ENCODE measurements around the gene SPTA1.
"Not testable (repeated sequence)": the region's sequence is repeated elsewhere in the genome, so short reads cannot be mapped to it uniquely, and the experiment has no call there.

The SPTA1 gene

DNA sequence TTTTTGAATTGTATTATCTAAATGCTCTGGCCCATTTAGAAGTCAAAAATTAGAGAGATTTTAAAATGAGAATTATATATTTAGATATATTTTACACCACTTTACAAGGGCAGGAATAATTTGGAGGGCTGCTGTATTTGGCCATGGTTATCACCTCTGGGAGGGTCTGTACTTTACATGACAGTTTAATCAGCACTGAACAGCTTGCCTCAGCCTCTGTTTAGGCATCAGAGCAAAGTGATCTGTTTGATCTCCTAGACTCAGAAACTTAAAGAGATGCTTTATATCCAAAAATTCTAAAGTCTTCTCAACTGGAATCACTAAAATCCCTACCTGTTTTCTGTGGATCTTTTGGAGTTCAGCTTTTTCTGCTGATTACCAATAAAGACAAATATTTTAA is 5.4 kb upstream of the SPTA1 start:
- no peak overlapping the region for H2AFZ ChIP-seq (ENCODE audit: low read length)
- no peak for TF ChIP-seq CTCF (IDR thresholded peaks at IDR 0.05; ENCODE audit: low read length)
- no peak for TF ChIP-seq EZH2 (IDR thresholded peaks at IDR 0.05; ENCODE audit: borderline replicate concordance, low read length)
- no peaks in the 10 kb centered on the region for H3F3A ChIP-seq (ENCODE audit: insufficient read depth, low read length)
- H3K27ac ChIP-seq (ENCODE audit: low read depth, low read length, poor library complexity, severe bottlenecking) = no peak overlapping the region
- H3K4me3 ChIP-seq (ENCODE audit: low read depth, low read length, poor library complexity, severe bottlenecking) = no peak overlapping the region
- no peaks in the 10 kb centered on the region for H3K9me2 ChIP-seq (ENCODE audit: low read depth, low read length)
- H3K79me2 ChIP-seq (ENCODE audit: insufficient read depth, low read length) = no peaks in the 10 kb centered on the region
- no peak overlapping the region for H3K4me2 ChIP-seq (ENCODE audit: low read length)
- H3K4me1 ChIP-seq (ENCODE audit: insufficient read depth, low read length, severe bottlenecking) = no peaks in the 10 kb centered on the region
- no peaks in the 10 kb centered on the region for H3K36me3 ChIP-seq (ENCODE audit: insufficient read depth, low read length)
- no peaks in the 10 kb centered on the region for H3K27me3 ChIP-seq (ENCODE audit: insufficient read depth, low read length)
- H3K9ac ChIP-seq (ENCODE audit: low read length) = no peak overlapping the region
- no peaks in the 10 kb centered on the region for H3K9me3 ChIP-seq (ENCODE audit: low read length)
- H4K20me1 ChIP-seq (ENCODE audit: insufficient read depth, low read length) = no peaks in the 10 kb centered on the region

- not testable (repeated sequence) for H3F3A ChIP-seq (ENCODE audit: insufficient read depth, low read length); H3K27ac ChIP-seq (ENCODE audit: low read depth, low read length, poor library complexity, severe bottlenecking)
Observed at GRCh38 chr1:158691149-158691548, 4.6 kb upstream of the SPTA1 start.

GRCh38 chr1:158689875-158690274 is 3.4 kb upstream of the SPTA1 start:
- no peaks in the 10 kb centered on the region for H4K20me1 ChIP-seq (ENCODE audit: insufficient read depth, low read length)
- no peaks in the 10 kb centered on the region for H3K27me3 ChIP-seq (ENCODE audit: insufficient read depth, low read length)
- no peak overlapping the region for H2AFZ ChIP-seq (ENCODE audit: low read length)
- no peak overlapping the region for H3K9ac ChIP-seq (ENCODE audit: low read length)
- H3K4me2 ChIP-seq (ENCODE audit: low read length) = no peak overlapping the region
- no peaks in the 10 kb centered on the region for H3F3A ChIP-seq (ENCODE audit: insufficient read depth, low read length)
- H3K4me3 ChIP-seq (ENCODE audit: low read depth, low read length, poor library complexity, severe bottlenecking) = no peak overlapping the region
- H3K27ac ChIP-seq (ENCODE audit: low read depth, low read length, poor library complexity, severe bottlenecking) = no peak overlapping the region
- no peaks in the 10 kb centered on the region for H3K79me2 ChIP-seq (ENCODE audit: insufficient read depth, low read length)
- no peaks in the 10 kb centered on the region for H3K36me3 ChIP-seq (ENCODE audit: insufficient read depth, low read length)
- H3K9me3 ChIP-seq (ENCODE audit: low read length) = no peaks in the 10 kb centered on the region
- H3K4me1 ChIP-seq (ENCODE audit: insufficient read depth, low read length, severe bottlenecking) = no peaks in the 10 kb centered on the region
- TF ChIP-seq CTCF (IDR thresholded peaks at IDR 0.05; ENCODE audit: low read length) (no peak), EZH2 (IDR thresholded peaks at IDR 0.05; ENCODE audit: borderline replicate concordance, low read length) (no peak)
- H3K9me2 ChIP-seq (ENCODE audit: low read depth, low read length) = no peaks in the 10 kb centered on the region

More at GRCh38 chr1:158691149-158691548, 4.6 kb upstream of the SPTA1 start:
- H3K36me3 ChIP-seq (ENCODE audit: insufficient read depth, low read length); H3K27me3 ChIP-seq (ENCODE audit: insufficient read depth, low read length); H3K4me1 ChIP-seq (ENCODE audit: insufficient read depth, low read length, severe bottlenecking); H3K4me3 ChIP-seq (ENCODE audit: low read depth, low read length, poor library complexity, severe bottlenecking); H4K20me1 ChIP-seq (ENCODE audit: insufficient read depth, low read length); H3K79me2 ChIP-seq (ENCODE audit: insufficient read depth, low read length); H3K9me3 ChIP-seq (ENCODE audit: low read length); H3K9ac ChIP-seq (ENCODE audit: low read length); H3K9me2 ChIP-seq (ENCODE audit: low read depth, low read length); H2AFZ ChIP-seq (ENCODE audit: low read length); H3K4me2 ChIP-seq (ENCODE audit: low read length): not testable (repeated sequence)

DNA sequence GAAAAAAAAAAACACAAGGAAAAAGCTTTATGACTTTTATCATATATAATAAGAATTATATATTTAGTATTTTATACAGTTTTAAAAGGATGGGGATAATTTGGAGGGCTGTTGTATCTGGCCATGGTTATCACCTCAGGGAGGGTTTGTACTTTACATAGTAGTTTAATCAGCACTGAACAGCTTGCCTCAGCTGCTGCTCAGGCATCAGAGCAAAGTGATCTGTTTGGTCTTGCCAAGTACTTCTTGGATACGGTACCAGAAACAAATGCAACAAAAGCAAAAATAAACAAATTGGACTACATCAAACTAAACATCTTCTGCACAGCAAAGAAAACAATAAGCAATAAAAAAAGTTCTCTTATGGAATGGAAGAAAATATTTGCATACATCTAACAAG is 2.6 kb upstream of the SPTA1 start:
- Histone ChIP-seq H3K9ac (ENCODE audit: low read length) (no peak overlapping the region), H3K9me2 (ENCODE audit: low read depth, low read length) (no peaks in the 10 kb centered on the region), H3K4me1 (ENCODE audit: insufficient read depth, low read length, severe bottlenecking) (no peaks in the 10 kb centered on the region), H3K27ac (ENCODE audit: low read depth, low read length, poor library complexity, severe bottlenecking) (no peak overlapping the region), H3K4me3 (ENCODE audit: low read depth, low read length, poor library complexity, severe bottlenecking) (no peak overlapping the region), H3F3A (ENCODE audit: insufficient read depth, low read length) (no peaks in the 10 kb centered on the region), H3K27me3 (ENCODE audit: insufficient read depth, low read length) (no peaks in the 10 kb centered on the region), H2AFZ (ENCODE audit: low read length) (no peak overlapping the region), H4K20me1 (ENCODE audit: insufficient read depth, low read length) (no peaks in the 10 kb centered on the region), H3K9me3 (ENCODE audit: low read length) (no peaks in the 10 kb centered on the region), H3K4me2 (ENCODE audit: low read length) (no peak overlapping the region), H3K36me3 (ENCODE audit: insufficient read depth, low read length) (no peaks in the 10 kb centered on the region), H3K79me2 (ENCODE audit: insufficient read depth, low read length) (no peaks in the 10 kb centered on the region)
- no peak for TF ChIP-seq EZH2 (IDR thresholded peaks at IDR 0.05; ENCODE audit: borderline replicate concordance, low read length)
- no peak for TF ChIP-seq CTCF (IDR thresholded peaks at IDR 0.05; ENCODE audit: low read length)

- not testable (repeated sequence) for H3K9me3 ChIP-seq (ENCODE audit: low read length); H2AFZ ChIP-seq (ENCODE audit: low read length); H3K4me1 ChIP-seq (ENCODE audit: insufficient read depth, low read length, severe bottlenecking); H3K4me3 ChIP-seq (ENCODE audit: low read depth, low read length, poor library complexity, severe bottlenecking); H3F3A ChIP-seq (ENCODE audit: insufficient read depth, low read length); H3K79me2 ChIP-seq (ENCODE audit: insufficient read depth, low read length); H3K27me3 ChIP-seq (ENCODE audit: insufficient read depth, low read length); H4K20me1 ChIP-seq (ENCODE audit: insufficient read depth, low read length); H3K36me3 ChIP-seq (ENCODE audit: insufficient read depth, low read length); H3K9me2 ChIP-seq (ENCODE audit: low read depth, low read length); H3K27ac ChIP-seq (ENCODE audit: low read depth, low read length, poor library complexity, severe bottlenecking); H3K9ac ChIP-seq (ENCODE audit: low read length); H3K4me2 ChIP-seq (ENCODE audit: low read length)
Observed at GRCh38 chr1:158688343-158688742, 1.8 kb upstream of the SPTA1 start.
